IMR-90 (cell line): Measurements from ENCODE around the gene FGFR4. TPM values are rescaled to one million over a fixed set of nuclear protein-coding genes. Genes with fewer than 3 reads are reported as not detected.
A peak's percentile ranks its signal among the peaks of the same experiment; 100 is the strongest.

Experiments
- ATAC-seq: fragments of 200-7000 bp; cut with Tn5 transposase; 2 replicates; pipeline ENCODE4 v1.9.1; 2020; ENCODE audit warnings: low read depth, mild to moderate bottlenecking, moderate library complexity
- BruUV-seq: library from RNA; stranded (reverse); fragments of 400-500 nt; replicated peaks from 2 replicates; lab custom pipeline; 2021; lab: Mats Ljungman, UMichigan
- CTCF ChIA-PET: fragments of 300-600 bp; formaldehyde crosslinking; extraction: SDS; loops from one replicate; lab custom pipeline; 2021; ENCODE audit warnings: antibody characterized with exemption; lab: Yijun Ruan, JAX
- POLR2A ChIA-PET: fragments of 300-600 bp; sonication (Branson Sonifier 250); formaldehyde crosslinking; loops from one replicate; lab custom pipeline; 2022; ENCODE audit warnings: antibody characterized with exemption; ENCODE audit not compliant: unreplicated experiment; lab: Charles Lee
- DNase-seq: peaks from one replicate; pipeline ENCODE4 v3.0.0; 2013
- H2AFZ ChIP-seq: replicated peaks from 2 replicates; pipeline ENCODE3; 2013; ENCODE audit warnings: low read length, mild to moderate bottlenecking; ENCODE audit not compliant: poor library complexity
- H2AK5ac ChIP-seq: 2 replicates; pipeline ENCODE4 v1.6.1; 2013; ENCODE audit warnings: low read depth, low read length, inconsistent platforms
- H2AK9ac ChIP-seq: replicated peaks from 2 replicates; pipeline ENCODE3; 2013; ENCODE audit warnings: mild to moderate bottlenecking, low read depth, low read length, moderate library complexity; ENCODE audit not compliant: poor library complexity
- H2BK120ac ChIP-seq: 2 replicates; pipeline ENCODE4 v1.6.1; 2013; ENCODE audit warnings: low read depth, low read length, inconsistent platforms
- H2BK15ac ChIP-seq: 3 replicates; pipeline ENCODE4 v1.6.1; 2013; ENCODE audit warnings: low read depth, low read length, inconsistent platforms
- H2BK20ac ChIP-seq: 2 replicates; pipeline ENCODE4 v1.6.1; 2013; ENCODE audit warnings: low read depth, mild to moderate bottlenecking, inconsistent platforms, low read length, moderate library complexity
- H2BK5ac ChIP-seq: 2 replicates; pipeline ENCODE4 v1.6.1; 2013; ENCODE audit warnings: mild to moderate bottlenecking, low read depth, low read length, inconsistent platforms; ENCODE audit not compliant: poor library complexity, severe bottlenecking
- H3K14ac ChIP-seq: replicated peaks from 2 replicates; pipeline ENCODE4 v1.6.1; 2013; ENCODE audit warnings: low read depth, low read length, inconsistent platforms
- H3K18ac ChIP-seq: 2 replicates; pipeline ENCODE4 v1.6.1; 2013; ENCODE audit warnings: low read depth, low read length, control low read depth
- H3K23ac ChIP-seq: 2 replicates; pipeline ENCODE4 v1.6.1; 2013; ENCODE audit warnings: low read depth, low read length, inconsistent platforms
- H3K27ac ChIP-seq: 2 replicates; pipeline ENCODE4 v1.5.1; 2013; ENCODE audit warnings: mild to moderate bottlenecking, control low read depth, low read length; ENCODE audit not compliant: insufficient read depth
- H3K27me3 ChIP-seq: 2 replicates; pipeline ENCODE4 v1.6.1; 2013; ENCODE audit warnings: low read length; ENCODE audit not compliant: control insufficient read depth, insufficient read depth
- H3K36me3 ChIP-seq: 2 replicates; pipeline ENCODE4 v1.6.1; 2013; ENCODE audit warnings: low read length, mixed read lengths; ENCODE audit not compliant: control insufficient read depth, insufficient read depth
- H3K4ac ChIP-seq: 2 replicates; pipeline ENCODE4 v1.6.1; 2013; ENCODE audit warnings: low read depth, low read length, inconsistent platforms
- H3K4me1 ChIP-seq: 2 replicates; pipeline ENCODE4 v1.6.1; 2013; ENCODE audit warnings: low read length, mixed read lengths; ENCODE audit not compliant: control insufficient read depth, insufficient read depth
- H3K4me2 ChIP-seq: 2 replicates; pipeline ENCODE4 v1.6.1; 2013; ENCODE audit warnings: low read depth, mild to moderate bottlenecking, control low read depth, low read length, moderate library complexity
- H3K4me3 ChIP-seq: 2 replicates; pipeline ENCODE4 v1.5.1; 2013; ENCODE audit warnings: low read depth, mild to moderate bottlenecking, control low read depth, low read length, moderate library complexity; ENCODE audit not compliant: insufficient read depth
- H3K56ac ChIP-seq: 2 replicates; pipeline ENCODE4 v1.6.1; 2013; ENCODE audit warnings: low read length, inconsistent platforms; ENCODE audit not compliant: insufficient read depth; ENCODE audit errors: extremely low read depth
- H3K79me1 ChIP-seq, 2 experiments: 2 replicates each; pipeline ENCODE4 v1.6.1; 2013; ENCODE audit warnings: low read length in 2 of 2, inconsistent platforms in 1 of 2, low read depth in 1 of 2
- H3K9ac ChIP-seq: 2 replicates; pipeline ENCODE4 v1.6.1; 2013; ENCODE audit warnings: low read depth, low read length, control low read depth
- H3K9me1 ChIP-seq: 2 replicates; pipeline ENCODE4 v1.6.1; 2013; ENCODE audit warnings: low read length, inconsistent platforms; ENCODE audit not compliant: insufficient read depth
- H3K9me3 ChIP-seq: 2 replicates; pipeline ENCODE4 v1.6.1; 2013; ENCODE audit warnings: low read length; ENCODE audit not compliant: control insufficient read depth, insufficient read depth
- H4K20me1 ChIP-seq: 2 replicates; pipeline ENCODE4 v1.6.1; 2013; ENCODE audit warnings: low read length, inconsistent platforms; ENCODE audit not compliant: insufficient read depth
- H4K5ac ChIP-seq: 2 replicates; pipeline ENCODE4 v1.6.1; 2013; ENCODE audit warnings: mild to moderate bottlenecking, low read depth, low read length, control low read depth
- H4K8ac ChIP-seq, 2 experiments: 2 replicates each; pipeline ENCODE4 v1.6.1; 2013; ENCODE audit warnings: low read depth in 2 of 2, low read length in 2 of 2, control low read depth in 1 of 2, inconsistent platforms in 1 of 2
- H4K91ac ChIP-seq: 2 replicates; pipeline ENCODE4 v1.6.1; 2013; ENCODE audit warnings: low read depth, low read length, inconsistent platforms; ENCODE audit not compliant: insufficient read depth
- CEBPB ChIP-seq: IDR thresholded peaks from 2 replicates; pipeline ENCODE4 v1.6.1; 2012; ENCODE audit warnings: low read depth, low read length, improper control_type of control experiment
- CHD1 ChIP-seq: IDR thresholded peaks from 2 replicates; pipeline ENCODE4 v1.6.1; 2012; ENCODE audit warnings: low read depth, low read length, improper control_type of control experiment
- NFE2L2 ChIP-seq: fragments of 150-350 bp; IDR thresholded peaks from 2 replicates; pipeline ENCODE4 v1.6.1; 2016; ENCODE audit warnings: low read depth, mild to moderate bottlenecking, low read length
- POLR2A ChIP-seq: IDR thresholded peaks from 2 replicates; pipeline ENCODE4 v1.6.1; 2012; ENCODE audit warnings: mild to moderate bottlenecking, low read depth, low read length
- RCOR1 ChIP-seq: IDR thresholded peaks from 2 replicates; pipeline ENCODE4 v1.6.1; 2012; ENCODE audit warnings: mild to moderate bottlenecking, low read length, improper control_type of control experiment; ENCODE audit not compliant: insufficient replicate concordance
- SMC3 ChIP-seq: fragments of 150-350 bp; IDR thresholded peaks from 2 replicates; pipeline ENCODE4 v1.6.1; 2016; ENCODE audit warnings: low read depth, mild to moderate bottlenecking, antibody characterized with exemption, low read length, moderate library complexity
- WGBS, 2 experiments: methylation state at CpG; one replicate each; pipeline versions ENCODE4 v1.1.5 to v1.1.7; 2013; ENCODE audit warnings: missing lambda C conversion rate in 2 of 2; ENCODE audit not compliant: insufficient read length in 1 of 2; ENCODE audit errors: extremely low coverage in 2 of 2; 5-methylcytosine and 5-hydroxymethylcytosine counted together
- dilution Hi-C: fragments of 300-500 bp; cut with HindIII; formaldehyde crosslinking; loops from one replicate; pipeline ENCODE4 v1.14.3; 2018; ENCODE audit warnings: low sequenced_read_pairs; ENCODE audit not compliant: unreplicated experiment
- in situ Hi-C: fragments of 300-500 bp; cut with MboI; formaldehyde crosslinking; loops from 3 replicates; pipeline ENCODE4 v1.14.3; 2019; ENCODE audit warnings: low sequenced_read_pairs, inconsistent platforms, mixed read lengths
- intact Hi-C: fragments of 100-400 bp; cut with micrococcal nuclease; formaldehyde crosslinking; loops from 2 replicates; pipeline ENCODE4 v1.10.0; 2022
- polyA plus RNA-seq, 3 experiments: library from polyadenylated mRNA; depleted of rRNA; stranded (reverse); fragments of >200 nt; gene quantifications; 2 replicates each; pipeline ENCODE4 v1.2.3, GENCODE V29; 2012; ENCODE audit warnings: low replicate concordance in 1 of 3
- total RNA-seq: library from RNA; depleted of rRNA; stranded (reverse); fragments of >200 nt; gene quantifications from 2 replicates; pipeline ENCODE4 v1.2.3, GENCODE V29; 2012
- TF ChIP-seq, protein P1 (sequence below): conservative IDR thresholded peaks from 2 replicates; pipeline ENCODE4 v1.5.1; 2012; ENCODE audit warnings: mild to moderate bottlenecking, low read depth, low read length, improper control_type of control experiment
- TF ChIP-seq, protein P2 (sequence below): fragments of 150-350 bp; IDR thresholded peaks from 2 replicates; pipeline ENCODE4 v1.6.1; 2016; ENCODE audit warnings: low read depth, mild to moderate bottlenecking, low read length, moderate library complexity, borderline replicate concordance

The FGFR4 gene
- total and polyA plus RNA-seq, 2 of the 4 experiments (the other 2 are of a cell fraction): 0.90 to 2.4 TPM

DNA sequence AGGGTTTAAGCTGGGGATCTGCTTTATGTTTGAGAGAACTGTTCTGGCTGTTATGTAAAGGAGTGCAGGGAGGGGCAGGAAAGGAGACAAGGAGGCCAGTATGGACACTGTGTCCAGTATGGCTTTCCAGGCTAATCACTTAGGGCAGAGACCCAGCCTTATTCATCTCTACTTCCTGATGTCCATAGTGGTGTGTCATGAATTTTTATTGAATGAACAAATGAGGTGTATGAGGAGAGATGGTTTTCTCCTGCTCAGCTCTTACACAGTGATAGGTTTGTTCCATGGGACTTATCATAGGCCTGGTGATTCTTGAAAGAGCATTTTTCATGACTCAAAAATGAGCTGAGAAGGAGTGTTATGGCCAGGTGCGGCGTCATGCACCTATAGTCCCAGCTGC lies 20.5 kb upstream of the FGFR4 start:
- WGBS, 2 experiments: no CpG with 5 or more reads among the region's 2 CpGs
- DNase-seq: peak; percentile 32
- POLR2A ChIA-PET: no interaction called here

More for the DNA sequence above, 20.5 kb upstream of the FGFR4 start:
- Histone ChIP-seq H3K27ac (no peak overlapping the region), H2BK20ac (no peak overlapping the region), H3K56ac (no peak overlapping the region), H4K91ac (no peak overlapping the region), H3K27me3 (no peaks in the 10 kb centered on the region), H2BK120ac (no peak overlapping the region), H3K9me3 (no peaks in the 10 kb centered on the region), H2BK15ac (no peak overlapping the region), H2AK9ac (no peak overlapping the region), H3K23ac (no peak overlapping the region), H3K36me3 (peaks cover 29% of the 10 kb centered on the region), H3K14ac (no peak overlapping the region), H2AK5ac (no peak overlapping the region), H2BK5ac (no peak overlapping the region), H3K9ac (no peak overlapping the region), H4K8ac (no peak overlapping the region), H4K5ac (no peak overlapping the region), H3K4ac (no peak overlapping the region), H3K18ac (no peak overlapping the region), H3K79me1 (no peaks in the 10 kb centered on the region), H3K4me3 (no peak overlapping the region), H3K4me2 (no peak overlapping the region), H3K4me1 (peaks cover 5% of the 10 kb centered on the region), H4K20me1 (no peaks in the 10 kb centered on the region), H2AFZ (no peak overlapping the region), H3K9me1 (peaks cover 9% of the 10 kb centered on the region; the same call in 1 of the 2 replicates)
- CTCF ChIA-PET: interaction anchor here (0.6 to 1.4 kb wide), 3 partner anchors 45 to 406 kb away, joined by 3 to 4 read pairs (median 3); no protein-coding TSS in a partner anchor
- TF ChIP-seq SMC3 (no peak), RCOR1 (no peak), CHD1 (no peak), NFE2L2 (no peak), CEBPB (no peak), POLR2A (no peak)
- TF ChIP-seq, protein P1, sequence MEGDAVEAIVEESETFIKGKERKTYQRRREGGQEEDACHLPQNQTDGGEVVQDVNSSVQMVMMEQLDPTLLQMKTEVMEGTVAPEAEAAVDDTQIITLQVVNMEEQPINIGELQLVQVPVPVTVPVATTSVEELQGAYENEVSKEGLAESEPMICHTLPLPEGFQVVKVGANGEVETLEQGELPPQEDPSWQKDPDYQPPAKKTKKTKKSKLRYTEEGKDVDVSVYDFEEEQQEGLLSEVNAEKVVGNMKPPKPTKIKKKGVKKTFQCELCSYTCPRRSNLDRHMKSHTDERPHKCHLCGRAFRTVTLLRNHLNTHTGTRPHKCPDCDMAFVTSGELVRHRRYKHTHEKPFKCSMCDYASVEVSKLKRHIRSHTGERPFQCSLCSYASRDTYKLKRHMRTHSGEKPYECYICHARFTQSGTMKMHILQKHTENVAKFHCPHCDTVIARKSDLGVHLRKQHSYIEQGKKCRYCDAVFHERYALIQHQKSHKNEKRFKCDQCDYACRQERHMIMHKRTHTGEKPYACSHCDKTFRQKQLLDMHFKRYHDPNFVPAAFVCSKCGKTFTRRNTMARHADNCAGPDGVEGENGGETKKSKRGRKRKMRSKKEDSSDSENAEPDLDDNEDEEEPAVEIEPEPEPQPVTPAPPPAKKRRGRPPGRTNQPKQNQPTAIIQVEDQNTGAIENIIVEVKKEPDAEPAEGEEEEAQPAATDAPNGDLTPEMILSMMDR: no peak
- TF ChIP-seq, protein P2, sequence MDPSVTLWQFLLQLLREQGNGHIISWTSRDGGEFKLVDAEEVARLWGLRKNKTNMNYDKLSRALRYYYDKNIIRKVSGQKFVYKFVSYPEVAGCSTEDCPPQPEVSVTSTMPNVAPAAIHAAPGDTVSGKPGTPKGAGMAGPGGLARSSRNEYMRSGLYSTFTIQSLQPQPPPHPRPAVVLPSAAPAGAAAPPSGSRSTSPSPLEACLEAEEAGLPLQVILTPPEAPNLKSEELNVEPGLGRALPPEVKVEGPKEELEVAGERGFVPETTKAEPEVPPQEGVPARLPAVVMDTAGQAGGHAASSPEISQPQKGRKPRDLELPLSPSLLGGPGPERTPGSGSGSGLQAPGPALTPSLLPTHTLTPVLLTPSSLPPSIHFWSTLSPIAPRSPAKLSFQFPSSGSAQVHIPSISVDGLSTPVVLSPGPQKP: no peak
- dilution Hi-C loops (no loop called here), in situ Hi-C loops (no loop called here), intact Hi-C loops (no loop called here)
- 0 out of 2 replicates have a peak, but pooled peaks have one; percentile 19 for ATAC-seq
- BruUV-seq: no TSS peak
